GM21515 (cell line): Measurements from ENCODE around the gene REN.

ENCODE experiments used
- ATAC-seq: cut with Tn5 transposase; IDR thresholded peaks from one replicate; pipeline ENCODE4 v1.9.1; 2021; ENCODE audit not compliant: unreplicated experiment

REN gene

GRCh38 chr1:204134103-204134502 lies 32.0 kb downstream of the REN start:
- no peak for ATAC-seq

GRCh38 chr1:204132718-204133117 lies 33.4 kb downstream of the REN start:
- no peak for ATAC-seq

- no peak for ATAC-seq
Measured at GRCh38 chr1:204131978-204132377, 34.2 kb downstream of the REN start.

GRCh38 chr1:204130981-204131892 lies 34.9 kb downstream of the REN start:
- no peak for ATAC-seq

GRCh38 chr1:204130178-204130577 lies 36.0 kb downstream of the REN start:
- no peak for ATAC-seq

- ATAC-seq, result no peak
Measured at GRCh38 chr1:204128964-204129896, 36.9 kb downstream of the REN start.

- ATAC-seq, result no peak
Measured at GRCh38 chr1:204128464-204128963, 37.6 kb downstream of the REN start.

- ATAC-seq, result no peak
Measured at GRCh38 chr1:204127597-204128242, 38.4 kb downstream of the REN start.

- ATAC-seq, result no peak
Measured at GRCh38 chr1:204126956-204127355, 39.2 kb downstream of the REN start.

GRCh38 chr1:204126386-204126785 lies 39.8 kb downstream of the REN start:
- ATAC-seq, result no peak

- no peak for ATAC-seq
Measured at GRCh38 chr1:204125759-204126351, 40.3 kb downstream of the REN start.

- ATAC-seq, result no peak
Measured at GRCh38 chr1:204124639-204125038, 41.5 kb downstream of the REN start.

- ATAC-seq, result no peak
Measured at GRCh38 chr1:204123376-204123775, 42.8 kb downstream of the REN start.

GRCh38 chr1:204121840-204122555 lies 44.1 kb downstream of the REN start:
- no peak for ATAC-seq

- no peak for ATAC-seq
Measured at GRCh38 chr1:204116539-204116938, 49.6 kb downstream of the REN start.

GRCh38 chr1:204115116-204115515 lies 51.0 kb downstream of the REN start:
- no peak for ATAC-seq

GRCh38 chr1:204114606-204115005 lies 51.5 kb downstream of the REN start:
- no peak for ATAC-seq

- ATAC-seq, result no peak
Measured at GRCh38 chr1:204113896-204114295, 52.2 kb downstream of the REN start.

- ATAC-seq, result no peak
Measured at GRCh38 chr1:204112876-204113730, 53.0 kb downstream of the REN start.
